Measurements from ENCODE around the gene GPRIN1.
"Not testable (repeated sequence)": the region's sequence is repeated elsewhere in the genome, so short reads cannot be mapped to it uniquely, and the experiment has no call there.

Gene GPRIN1

GRCh38 chr5:176574297-176574591 lies 35.7 kb downstream of the GPRIN1 start:
- DNase-seq (ENCODE audit: low spot score): no peak

GRCh38 chr5:176573564-176574296 lies 36.2 kb downstream of the GPRIN1 start:
- peak; percentile 49 for DNase-seq (ENCODE audit: low spot score)

- no peak for DNase-seq (ENCODE audit: low spot score)
These were observed 39.9 kb downstream of the GPRIN1 start for GRCh38 chr5:176570044-176570443.

- DNase-seq (ENCODE audit: low spot score): no peak
These were observed 41.3 kb downstream of the GPRIN1 start for GRCh38 chr5:176568657-176569056.

- no peak for DNase-seq (ENCODE audit: low spot score)
These were observed 44.1 kb downstream of the GPRIN1 start for GRCh38 chr5:176565760-176566288.

GRCh38 chr5:176564002-176564401 lies 46.0 kb downstream of the GPRIN1 start:
- DNase-seq (ENCODE audit: low spot score): no peak

GRCh38 chr5:176562189-176562588 lies 47.8 kb downstream of the GPRIN1 start:
- DNase-seq (ENCODE audit: low spot score): no peak

- DNase-seq (ENCODE audit: low spot score): no peak
These were observed 48.7 kb downstream of the GPRIN1 start for GRCh38 chr5:176561259-176561658.

- DNase-seq (ENCODE audit: low spot score): no peak
These were observed 49.6 kb downstream of the GPRIN1 start for GRCh38 chr5:176560364-176560763.

GRCh38 chr5:176559683-176560082 lies 50.3 kb downstream of the GPRIN1 start:
- DNase-seq (ENCODE audit: low spot score): no peak

- no peak for DNase-seq (ENCODE audit: low spot score)
These were observed 52.1 kb downstream of the GPRIN1 start for GRCh38 chr5:176557846-176558245.

- DNase-seq (ENCODE audit: low spot score): peak; percentile 91
These were observed 56.5 kb downstream of the GPRIN1 start for GRCh38 chr5:176553260-176554085.

GRCh38 chr5:176552332-176552869 lies 57.6 kb downstream of the GPRIN1 start:
- no peak for DNase-seq (ENCODE audit: low spot score)

GRCh38 chr5:176550937-176551336 lies 59.0 kb downstream of the GPRIN1 start:
- not testable (repeated sequence) for DNase-seq (ENCODE audit: low spot score)

- DNase-seq (ENCODE audit: low spot score): no peak
These were observed 59.6 kb downstream of the GPRIN1 start for GRCh38 chr5:176550275-176550831.

- DNase-seq (ENCODE audit: low spot score): no peak
These were observed 60.1 kb downstream of the GPRIN1 start for GRCh38 chr5:176549871-176550270.

GRCh38 chr5:176548967-176549444 lies 61.0 kb downstream of the GPRIN1 start, which contains the start of gene CDHR2:
Gene CDHR2, plus strand, starts transcription at chr5:176549342. Its CDS starts 16,011 bp downstream, at chr5:176565353.
- peak; percentile 39 for DNase-seq (ENCODE audit: low spot score)

- DNase-seq (ENCODE audit: low spot score): peak; percentile 56
These were observed 62.2 kb downstream of the GPRIN1 start for GRCh38 chr5:176547802-176548201.
